Stimulated activated CD8-positive, alpha-beta memory T cell treated with anti-CD3 and anti-CD28 coated beads, Interleukin-7, amount 100 ng/mL, for 48 hours (primary cell): Measurements from ENCODE around the gene HM13.
"Not testable (repeated sequence)": the region's sequence is repeated elsewhere in the genome, so short reads cannot be mapped to it uniquely, and the experiment has no call there.

Experiments
- DNase-seq, 2 donors: peaks; one replicate each; pipeline ENCODE4 v3.0.0-alpha.2; 2020; ENCODE audit warnings: low read depth in 1 of 2; ENCODE audit errors: extremely low read depth in 1 of 2

The HM13 gene

DNA sequence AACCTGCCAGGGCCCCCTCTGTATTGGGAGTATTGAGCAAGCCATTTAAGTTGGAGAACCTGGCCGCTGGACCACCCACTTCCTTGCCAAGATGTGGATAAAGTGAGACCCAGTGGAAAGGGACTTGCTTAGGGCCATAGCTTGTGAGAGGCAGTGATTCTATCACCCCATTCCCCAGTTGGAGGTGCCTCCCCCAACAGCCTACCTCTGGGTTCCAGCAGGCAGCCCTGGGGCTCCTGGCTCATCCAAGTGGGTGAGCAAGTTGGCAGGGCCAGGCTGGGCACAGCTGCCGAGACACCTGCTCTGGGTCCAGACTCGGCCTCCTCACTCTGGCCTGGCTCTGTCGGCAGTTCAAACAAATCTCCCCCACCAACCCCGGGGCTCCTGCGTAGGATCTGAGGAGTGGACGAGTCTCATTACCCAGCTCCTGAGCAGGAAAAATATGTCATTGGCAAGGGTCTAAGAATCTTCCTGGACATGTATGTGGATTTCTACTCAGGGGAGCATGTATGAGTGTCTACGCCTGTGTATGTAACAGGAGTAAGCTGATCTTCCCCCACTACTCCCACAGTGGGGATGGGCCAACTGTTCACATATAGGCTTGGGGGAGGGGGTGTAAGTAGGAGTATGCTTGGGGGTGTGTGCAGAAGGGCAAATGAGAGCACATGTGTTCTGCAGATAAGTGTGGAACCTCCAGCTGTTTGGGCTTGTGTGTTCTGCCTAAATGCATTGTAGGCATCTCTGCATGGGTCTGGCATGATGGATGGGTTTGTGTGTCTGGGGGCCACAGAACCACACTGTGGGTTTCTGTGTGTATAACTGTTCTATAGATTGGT lies 92.8 kb downstream of the HM13 start:
- no peak for DNase-seq

GRCh38 chr20:31607640-31608250 lies 93.5 kb downstream of the HM13 start:
- no peak for DNase-seq

DNA sequence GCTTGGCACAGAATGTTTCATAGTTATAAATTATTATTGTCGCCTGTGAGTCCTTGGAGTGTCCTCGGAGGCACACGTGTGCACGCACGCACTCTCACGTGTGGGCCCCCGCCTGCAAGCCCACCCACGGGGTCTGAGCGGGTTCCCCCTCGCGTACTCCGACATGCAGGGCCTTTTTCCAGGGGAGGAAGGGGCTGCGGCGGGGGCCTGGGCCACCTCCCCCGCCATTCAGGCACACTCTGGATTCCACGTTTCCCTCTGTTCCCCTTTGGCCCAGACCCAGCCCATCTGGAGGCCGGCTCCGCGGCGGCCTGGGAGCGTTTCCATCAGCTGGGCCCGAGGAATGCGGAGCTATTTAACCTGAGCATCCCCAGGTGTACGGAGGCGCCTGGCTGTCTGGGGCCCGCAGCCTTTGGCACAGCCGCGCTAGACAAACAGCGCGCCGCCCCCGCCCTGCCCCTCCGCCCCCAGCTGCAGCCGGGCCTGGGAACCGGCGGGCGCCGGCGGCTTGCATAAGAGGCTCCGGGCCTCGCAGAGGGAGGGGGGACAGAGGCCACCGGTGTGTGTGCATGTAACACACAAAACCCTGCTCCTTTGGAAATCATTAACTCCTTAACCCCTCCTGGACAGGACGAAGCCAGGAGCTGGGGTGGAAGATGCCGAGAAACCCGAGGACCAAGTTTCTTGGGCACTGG lies 94.2 kb downstream of the HM13 start:
- DNase-seq: no peak

GRCh38 chr20:31612271-31612640 lies 98.0 kb downstream of the HM13 start:
- not testable (repeated sequence) for DNase-seq

DNA sequence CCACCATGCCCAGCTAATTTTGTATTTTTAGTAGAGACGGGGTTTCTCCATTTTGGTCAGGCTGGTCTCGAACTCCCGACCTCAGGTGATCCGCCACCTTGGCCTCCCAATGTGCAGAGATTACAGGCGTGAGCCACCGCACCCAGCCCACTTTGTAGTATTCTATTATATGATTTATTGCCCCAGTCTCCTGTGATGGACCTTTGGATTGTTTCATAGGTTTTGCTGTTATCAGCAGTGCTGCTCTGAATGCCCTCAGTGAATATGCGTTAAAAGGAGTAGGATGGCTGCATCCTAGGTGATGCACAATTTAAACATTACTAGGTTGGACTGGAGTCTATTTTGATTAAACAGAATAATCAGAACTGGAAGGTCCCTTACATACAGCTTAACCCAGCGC lies 101.2 kb downstream of the HM13 start:
- DNase-seq: no peak

- DNase-seq: no peak
These were observed 103.3 kb downstream of the HM13 start for GRCh38 chr20:31617432-31618104.
